HAP-1 (cell line): ENCODE measurements around the gene KRT12.

ENCODE experiments used
- DNase-seq, 2 experiments: peaks; one replicate each; pipeline ENCODE4 v3.0.0-alpha.2; 2016 to 2020; ENCODE audit warnings: low spot score in 2 of 2
- H3K27me3 ChIP-seq: fragments of 250-450 bp; sonication (Bioruptor Pico); 2 replicates; pipeline ENCODE4 v1.5.1; 2020; ENCODE audit warnings: low read depth, mild to moderate bottlenecking, moderate library complexity
- H3K36me3 ChIP-seq: fragments of 250-450 bp; sonication (Bioruptor Pico); replicated peaks from 2 replicates; pipeline ENCODE4 v1.5.1; 2020; ENCODE audit warnings: mild to moderate bottlenecking
- H3K4me1 ChIP-seq: fragments of 250-450 bp; sonication (Bioruptor Pico); 2 replicates; pipeline ENCODE4 v1.5.1; 2020; ENCODE audit warnings: mild to moderate bottlenecking
- H3K4me3 ChIP-seq: fragments of 250-450 bp; sonication (Bioruptor Pico); 2 replicates; pipeline ENCODE4 v1.5.1; 2020; ENCODE audit warnings: mild to moderate bottlenecking, moderate library complexity
- H3K9me3 ChIP-seq: fragments of 250-450 bp; sonication (Bioruptor Pico); 2 replicates; pipeline ENCODE4 v1.5.1; 2020; ENCODE audit warnings: mild to moderate bottlenecking, moderate library complexity
- in situ Hi-C: fragments of 300-500 bp; cut with MboI; formaldehyde crosslinking; loops from 3 replicates; pipeline ENCODE4 v1.14.3; 2020; ENCODE audit warnings: low sequenced_read_pairs, inconsistent platforms, mixed read lengths

Gene KRT12

GRCh38 chr17:40901981-40902474 lies 35.0 kb upstream of the KRT12 start:
- H3K9me3 ChIP-seq = no peaks in the 10 kb centered on the region
- no peaks in the 10 kb centered on the region for H3K36me3 ChIP-seq
- in situ Hi-C loops = loop anchor here (25.0 kb wide), 2 partner anchors 435 to 760 kb away; no protein-coding TSS in a partner anchor
- H3K27me3 ChIP-seq = peaks cover 6% of the 10 kb centered on the region
- H3K4me3 ChIP-seq = no peak overlapping the region
- H3K4me1 ChIP-seq = peaks cover 10% of the 10 kb centered on the region
- DNase-seq = peak; percentile 62 to 68

GRCh38 chr17:40900809-40901356 lies 33.9 kb upstream of the KRT12 start:
- Histone ChIP-seq H3K9me3 (no peaks in the 10 kb centered on the region), H3K27me3 (no peaks in the 10 kb centered on the region; the same call in 1 of the 2 replicates), H3K36me3 (no peaks in the 10 kb centered on the region), H3K4me3 (no peak overlapping the region), H3K4me1 (peaks cover 10% of the 10 kb centered on the region)
- no peak for DNase-seq
- in situ Hi-C loops = loop anchor here (25.0 kb wide), 2 partner anchors 436 to 761 kb away; no protein-coding TSS in a partner anchor

- in situ Hi-C loops = no loop called here
- Histone ChIP-seq H3K4me1 (peaks cover 5% of the 10 kb centered on the region), H3K4me3 (no peak overlapping the region), H3K9me3 (no peaks in the 10 kb centered on the region), H3K27me3 (peaks cover 3% of the 10 kb centered on the region; the same call in 1 of the 2 replicates), H3K36me3 (no peaks in the 10 kb centered on the region)
- DNase-seq = no peak
Measured at GRCh38 chr17:40896916-40897455, 30.0 kb upstream of the KRT12 start.

- no peaks in the 10 kb centered on the region for H3K9me3 ChIP-seq
- H3K27me3 ChIP-seq = peaks cover 14% of the 10 kb centered on the region
- no peak for DNase-seq
- H3K4me3 ChIP-seq = no peak overlapping the region
- no peaks in the 10 kb centered on the region for H3K4me1 ChIP-seq
- H3K36me3 ChIP-seq = no peaks in the 10 kb centered on the region
- in situ Hi-C loops = no loop called here
Measured at GRCh38 chr17:40895106-40895730, 28.2 kb upstream of the KRT12 start.

- Histone ChIP-seq H3K9me3 (no peaks in the 10 kb centered on the region), H3K36me3 (no peaks in the 10 kb centered on the region), H3K4me1 (no peaks in the 10 kb centered on the region), H3K27me3 (peaks cover 56% of the 10 kb centered on the region), H3K4me3 (no peak overlapping the region)
- no peak for DNase-seq
- in situ Hi-C loops = no loop called here
Measured at GRCh38 chr17:40888196-40888720, 21.2 kb upstream of the KRT12 start.

GRCh38 chr17:40886090-40886489 lies 19.1 kb upstream of the KRT12 start:
- in situ Hi-C loops = no loop called here
- no peak for DNase-seq
- Histone ChIP-seq H3K36me3 (no peaks in the 10 kb centered on the region), H3K4me3 (no peak overlapping the region), H3K4me1 (no peaks in the 10 kb centered on the region), H3K27me3 (peaks cover 51% of the 10 kb centered on the region), H3K9me3 (no peaks in the 10 kb centered on the region)

- Histone ChIP-seq H3K27me3 (peaks cover 40% of the 10 kb centered on the region), H3K4me3 (no peak within 1 kb of the TSS), H3K36me3 (no peaks in the 10 kb centered on the region), H3K9me3 (no peaks in the 10 kb centered on the region), H3K4me1 (no peaks in the 10 kb centered on the region)
- DNase-seq = peak; percentile 12 to 34
- in situ Hi-C loops = no loop called here
Measured at GRCh38 chr17:40884708-40885512, 17.9 kb upstream of the KRT12 start, which contains the start of gene KRT20. Gene KRT20, minus strand, starts transcription at chr17:40885242. Its CDS starts 57 bp downstream, at chr17:40885185.

GRCh38 chr17:40883626-40884334 lies 16.8 kb upstream of the KRT12 start:
- Histone ChIP-seq H3K27me3 (peaks cover 29% of the 10 kb centered on the region), H3K4me3 (no peak overlapping the region), H3K9me3 (no peaks in the 10 kb centered on the region), H3K4me1 (no peaks in the 10 kb centered on the region), H3K36me3 (no peaks in the 10 kb centered on the region)
- in situ Hi-C loops = no loop called here
- DNase-seq = no peak

- Histone ChIP-seq H3K36me3 (no peaks in the 10 kb centered on the region), H3K9me3 (no peaks in the 10 kb centered on the region), H3K4me3 (no peak overlapping the region), H3K27me3 (peaks cover 22% of the 10 kb centered on the region), H3K4me1 (no peaks in the 10 kb centered on the region)
- in situ Hi-C loops = no loop called here
- DNase-seq = no peak
Measured at GRCh38 chr17:40883031-40883430, 16.0 kb upstream of the KRT12 start.

- in situ Hi-C loops = no loop called here
- Histone ChIP-seq H3K36me3 (no peaks in the 10 kb centered on the region), H3K4me3 (no peak overlapping the region), H3K9me3 (no peaks in the 10 kb centered on the region), H3K4me1 (no peaks in the 10 kb centered on the region), H3K27me3 (peaks cover 4% of the 10 kb centered on the region; the same call in 1 of the 2 replicates)
- DNase-seq = no peak
Measured at GRCh38 chr17:40879026-40879425, 12.0 kb upstream of the KRT12 start.

GRCh38 chr17:40878044-40878443 lies 11.0 kb upstream of the KRT12 start:
- Histone ChIP-seq H3K27me3 (no peaks in the 10 kb centered on the region), H3K36me3 (no peaks in the 10 kb centered on the region), H3K4me1 (no peaks in the 10 kb centered on the region), H3K4me3 (no peak overlapping the region), H3K9me3 (no peaks in the 10 kb centered on the region)
- DNase-seq = no peak
- in situ Hi-C loops = no loop called here

- no peak for DNase-seq
- Histone ChIP-seq H3K4me3 (no peak overlapping the region), H3K4me1 (no peaks in the 10 kb centered on the region), H3K36me3 (no peaks in the 10 kb centered on the region), H3K27me3 (peaks cover under 1% of the 10 kb centered on the region; the same call in 1 of the 2 replicates), H3K9me3 (no peaks in the 10 kb centered on the region)
- in situ Hi-C loops = no loop called here
Measured at GRCh38 chr17:40873801-40874200, 6.8 kb upstream of the KRT12 start.

GRCh38 chr17:40873255-40873654 lies 6.2 kb upstream of the KRT12 start:
- Histone ChIP-seq H3K4me1 (no peaks in the 10 kb centered on the region), H3K36me3 (no peaks in the 10 kb centered on the region), H3K27me3 (peaks cover 6% of the 10 kb centered on the region; the same call in 1 of the 2 replicates), H3K9me3 (no peaks in the 10 kb centered on the region), H3K4me3 (no peak overlapping the region)
- in situ Hi-C loops = no loop called here
- DNase-seq = no peak
